Measurements from ENCODE around the gene MRPL18. TPM values are rescaled to one million over a fixed set of nuclear protein-coding genes. Genes with fewer than 3 reads are reported as not detected.

The MRPL18 gene
- polyA plus RNA-seq, 3 donors = 28.5 to 88.2 (median 74.1) TPM

DNA sequence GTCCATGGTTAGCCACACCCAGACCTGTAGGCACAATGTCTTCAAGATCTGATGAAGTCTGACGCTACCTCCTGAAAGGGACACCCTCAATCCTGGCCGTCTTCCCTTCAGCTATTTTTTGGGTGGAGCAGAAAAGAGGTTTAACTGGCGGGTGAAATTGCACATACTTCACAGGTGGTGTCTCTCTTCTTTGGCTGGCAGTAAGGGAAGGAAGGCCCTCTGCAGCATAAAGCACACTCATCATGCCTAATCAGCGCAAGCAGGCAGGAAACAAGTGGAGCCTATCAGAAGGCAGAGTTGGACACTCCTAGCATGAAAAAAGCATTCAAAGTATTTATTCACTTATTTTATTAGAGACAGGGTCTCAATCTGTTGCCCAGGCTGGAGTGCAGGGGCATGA is 42.7 kb downstream of the MRPL18 start:
- H3K27me3 ChIP-seq (ENCODE audit: control insufficient read depth in 2 of 2, insufficient read depth in 2 of 2, low read length in 2 of 2) = no peaks in the 10 kb centered on the region
- Mint-ChIP-seq H3K4me1 (peaks cover 29% of the 10 kb centered on the region), H3K4me3 (no peak overlapping the region), H3K9me3 (no peaks in the 10 kb centered on the region), H3K27ac (no peak overlapping the region), H3K27me3 (ENCODE audit: low read depth in 3 of 3) (peaks cover 0 to 4% (median 2%) of the 10 kb centered on the region in 3 donors), H3K36me3 (no peaks in the 10 kb centered on the region)
- H3K79me2 ChIP-seq (ENCODE audit: insufficient read depth, low read length) = no peaks in the 10 kb centered on the region
- H2AFZ ChIP-seq (ENCODE audit: insufficient read depth, low read depth, low read length, poor library complexity, severe bottlenecking) = no peak overlapping the region
- H3K9me3 ChIP-seq (replicated peaks in 1 of 2; ENCODE audit: control insufficient read depth in 1 of 2, insufficient read depth in 1 of 2, low read length in 2 of 2) = no peaks in the 10 kb centered on the region
- no peak overlapping the region for H3K4me2 ChIP-seq (replicated peaks; ENCODE audit: extremely low read depth, low read length, poor library complexity, severe bottlenecking)
- intact Hi-C loops (cut with micrococcal nuclease) = no loop called here
- H3K4me3 ChIP-seq (replicated peaks in 1 of 3; ENCODE audit: low read depth in 2 of 3, low read length in 3 of 3) = no peak overlapping the region
- H3K9ac ChIP-seq (ENCODE audit: insufficient read depth, low read length, poor library complexity, severe bottlenecking) = no peak overlapping the region
- H4K20me1 ChIP-seq (ENCODE audit: insufficient read depth, low read length) = no peaks in the 10 kb centered on the region
- H3K4me1 ChIP-seq (ENCODE audit: control insufficient read depth in 1 of 2, insufficient read depth in 2 of 2, low read length in 2 of 2) = peaks cover 28 to 32% of the 10 kb centered on the region in 2 donors
- TF ChIP-seq, protein P1, sequence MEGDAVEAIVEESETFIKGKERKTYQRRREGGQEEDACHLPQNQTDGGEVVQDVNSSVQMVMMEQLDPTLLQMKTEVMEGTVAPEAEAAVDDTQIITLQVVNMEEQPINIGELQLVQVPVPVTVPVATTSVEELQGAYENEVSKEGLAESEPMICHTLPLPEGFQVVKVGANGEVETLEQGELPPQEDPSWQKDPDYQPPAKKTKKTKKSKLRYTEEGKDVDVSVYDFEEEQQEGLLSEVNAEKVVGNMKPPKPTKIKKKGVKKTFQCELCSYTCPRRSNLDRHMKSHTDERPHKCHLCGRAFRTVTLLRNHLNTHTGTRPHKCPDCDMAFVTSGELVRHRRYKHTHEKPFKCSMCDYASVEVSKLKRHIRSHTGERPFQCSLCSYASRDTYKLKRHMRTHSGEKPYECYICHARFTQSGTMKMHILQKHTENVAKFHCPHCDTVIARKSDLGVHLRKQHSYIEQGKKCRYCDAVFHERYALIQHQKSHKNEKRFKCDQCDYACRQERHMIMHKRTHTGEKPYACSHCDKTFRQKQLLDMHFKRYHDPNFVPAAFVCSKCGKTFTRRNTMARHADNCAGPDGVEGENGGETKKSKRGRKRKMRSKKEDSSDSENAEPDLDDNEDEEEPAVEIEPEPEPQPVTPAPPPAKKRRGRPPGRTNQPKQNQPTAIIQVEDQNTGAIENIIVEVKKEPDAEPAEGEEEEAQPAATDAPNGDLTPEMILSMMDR (IDR thresholded peaks at IDR 0.05) = no peak
- H3K36me3 ChIP-seq (replicated peaks in 1 of 2; ENCODE audit: control insufficient read depth in 1 of 2, insufficient read depth in 2 of 2, low read length in 2 of 2) = no peaks in the 10 kb centered on the region
- no peak for DNase-seq
- no peak overlapping the region for H3K27ac ChIP-seq (ENCODE audit: low read depth in 1 of 2, low read length in 2 of 2)
- whole genome bisulfite sequencing (ENCODE audit: insufficient coverage) = no CpG with 5 or more reads among the region's 4 CpGs

DNA sequence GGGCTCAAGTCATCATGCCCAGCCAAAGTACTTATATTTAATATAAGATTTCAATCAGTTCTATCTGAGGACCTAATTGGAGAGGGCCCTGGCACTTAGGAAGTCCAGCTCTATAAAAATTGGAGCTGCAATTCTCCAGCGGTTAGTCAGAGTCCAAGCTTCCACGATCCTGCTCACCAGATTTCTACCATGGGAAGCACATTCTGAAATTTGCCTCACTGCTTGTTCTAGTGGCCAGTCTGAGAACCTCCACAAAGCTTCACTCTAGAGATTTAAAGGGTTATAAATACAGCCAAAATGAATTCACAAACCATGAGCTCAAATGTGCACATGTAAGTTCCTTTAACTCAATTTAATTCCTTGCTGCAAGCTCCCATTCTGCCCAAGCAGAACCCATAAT is 43.3 kb downstream of the MRPL18 start:
- Mint-ChIP-seq H3K4me1 (peaks cover 28% of the 10 kb centered on the region), H3K36me3 (no peaks in the 10 kb centered on the region), H3K9me3 (no peaks in the 10 kb centered on the region), H3K27ac (no peak overlapping the region), H3K27me3 (ENCODE audit: low read depth in 3 of 3) (peaks cover 0 to 4% (median 2%) of the 10 kb centered on the region in 3 donors), H3K4me3 (no peak overlapping the region)
- H3K79me2 ChIP-seq (ENCODE audit: insufficient read depth, low read length) = no peaks in the 10 kb centered on the region
- TF ChIP-seq, protein P1 (IDR thresholded peaks at IDR 0.05) = no peak
- no peak for DNase-seq
- H3K36me3 ChIP-seq (replicated peaks in 1 of 2; ENCODE audit: control insufficient read depth in 1 of 2, insufficient read depth in 2 of 2, low read length in 2 of 2) = no peaks in the 10 kb centered on the region
- H3K4me1 ChIP-seq (ENCODE audit: control insufficient read depth in 1 of 2, insufficient read depth in 2 of 2, low read length in 2 of 2) = peaks cover 26 to 31% of the 10 kb centered on the region in 2 donors
- H3K9me3 ChIP-seq (replicated peaks in 1 of 2; ENCODE audit: control insufficient read depth in 1 of 2, insufficient read depth in 1 of 2, low read length in 2 of 2) = no peaks in the 10 kb centered on the region
- intact Hi-C loops (cut with micrococcal nuclease) = no loop called here
- WGBS (ENCODE audit: insufficient coverage) = 100% methylated on average over 1 of the region's 2 CpGs
- H3K9ac ChIP-seq (ENCODE audit: insufficient read depth, low read length, poor library complexity, severe bottlenecking) = no peak overlapping the region
- no peak overlapping the region for H2AFZ ChIP-seq (ENCODE audit: insufficient read depth, low read depth, low read length, poor library complexity, severe bottlenecking)
- no peak overlapping the region for H3K4me3 ChIP-seq (replicated peaks in 1 of 3; ENCODE audit: low read depth in 2 of 3, low read length in 3 of 3)
- no peak overlapping the region for H3K27ac ChIP-seq (ENCODE audit: low read depth in 1 of 2, low read length in 2 of 2)
- no peaks in the 10 kb centered on the region for H4K20me1 ChIP-seq (ENCODE audit: insufficient read depth, low read length)
- H3K27me3 ChIP-seq (ENCODE audit: control insufficient read depth in 2 of 2, insufficient read depth in 2 of 2, low read length in 2 of 2) = no peaks in the 10 kb centered on the region
- no peak overlapping the region for H3K4me2 ChIP-seq (replicated peaks; ENCODE audit: extremely low read depth, low read length, poor library complexity, severe bottlenecking)

Data from CD14-positive monocyte (primary cell).